ENCODE results near the gene GNAL.

- TF ChIP-seq CTCF (IDR thresholded peaks at IDR 0.05) (no peak), POLR2AphosphoS5 (IDR thresholded peaks at IDR 0.05) (no peak), POLR2A (IDR thresholded peaks at IDR 0.05) (no peak)
Observed at GRCh38 chr18:11672846-11673454, 16.1 kb upstream of the GNAL start.
